ENCODE results near the gene APCS. TPM values are rescaled to one million over a fixed set of nuclear protein-coding genes. Genes with fewer than 3 reads are reported as not detected.

Gene APCS
- total RNA-seq, 1 donor from 2014 or later, result not detected

DNA sequence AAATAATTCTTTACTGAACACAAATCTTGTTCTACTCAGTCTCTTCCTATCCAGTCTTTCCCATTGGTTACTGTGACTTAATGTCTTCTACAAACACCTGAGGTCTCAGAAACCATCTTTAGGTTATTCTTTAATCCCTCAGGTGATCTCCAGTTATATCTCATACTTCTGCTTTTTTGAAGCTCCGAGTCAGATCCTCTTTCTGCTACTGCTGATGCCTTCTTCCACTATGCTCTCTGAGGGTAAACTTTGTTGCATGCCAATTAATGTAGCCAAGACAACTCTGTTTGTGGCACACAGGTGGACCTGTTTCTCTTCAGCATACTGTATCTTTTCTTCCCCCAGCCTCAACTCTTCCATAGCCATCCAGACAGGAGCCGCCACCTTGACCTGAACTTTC, 3.1 kb upstream of the APCS start:
- H3K4me1 ChIP-seq, result no peaks in the 10 kb centered on the region
- H3K27ac ChIP-seq, result no peak overlapping the region
- H3K9me3 ChIP-seq, result no peaks in the 10 kb centered on the region
- no peaks in the 10 kb centered on the region for H3K27me3 ChIP-seq
- H3K36me3 ChIP-seq, result no peaks in the 10 kb centered on the region
- no peak overlapping the region for H3K4me3 ChIP-seq
- TF ChIP-seq, protein P1, sequence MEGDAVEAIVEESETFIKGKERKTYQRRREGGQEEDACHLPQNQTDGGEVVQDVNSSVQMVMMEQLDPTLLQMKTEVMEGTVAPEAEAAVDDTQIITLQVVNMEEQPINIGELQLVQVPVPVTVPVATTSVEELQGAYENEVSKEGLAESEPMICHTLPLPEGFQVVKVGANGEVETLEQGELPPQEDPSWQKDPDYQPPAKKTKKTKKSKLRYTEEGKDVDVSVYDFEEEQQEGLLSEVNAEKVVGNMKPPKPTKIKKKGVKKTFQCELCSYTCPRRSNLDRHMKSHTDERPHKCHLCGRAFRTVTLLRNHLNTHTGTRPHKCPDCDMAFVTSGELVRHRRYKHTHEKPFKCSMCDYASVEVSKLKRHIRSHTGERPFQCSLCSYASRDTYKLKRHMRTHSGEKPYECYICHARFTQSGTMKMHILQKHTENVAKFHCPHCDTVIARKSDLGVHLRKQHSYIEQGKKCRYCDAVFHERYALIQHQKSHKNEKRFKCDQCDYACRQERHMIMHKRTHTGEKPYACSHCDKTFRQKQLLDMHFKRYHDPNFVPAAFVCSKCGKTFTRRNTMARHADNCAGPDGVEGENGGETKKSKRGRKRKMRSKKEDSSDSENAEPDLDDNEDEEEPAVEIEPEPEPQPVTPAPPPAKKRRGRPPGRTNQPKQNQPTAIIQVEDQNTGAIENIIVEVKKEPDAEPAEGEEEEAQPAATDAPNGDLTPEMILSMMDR (IDR thresholded peaks at IDR 0.05), result no peak
- DNase-seq (ENCODE audit: low spot score in 2 of 2), result no peak
- intact Hi-C loops (cut with DNase I), result no loop called here

DNA sequence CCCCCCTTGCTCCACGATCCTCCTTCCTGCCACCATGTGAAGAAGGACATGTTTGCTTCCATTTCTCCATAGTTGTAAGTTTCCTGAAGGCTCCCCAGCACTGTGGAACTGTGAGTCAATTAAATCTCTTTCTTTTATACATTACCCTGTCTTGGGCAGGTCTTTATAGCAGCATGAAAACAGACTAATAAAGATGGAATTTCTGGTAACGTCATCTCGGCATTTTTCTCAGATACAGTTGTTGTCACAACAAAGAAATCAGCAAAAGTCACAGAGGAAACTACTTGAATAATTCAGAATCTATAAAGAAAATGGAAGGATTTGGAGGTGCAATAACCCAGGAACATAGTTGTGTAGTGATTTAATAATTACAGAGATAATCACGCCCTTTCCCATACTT, 4.4 kb downstream of the APCS start:
- no peak overlapping the region for H3K4me3 ChIP-seq
- intact Hi-C loops (cut with DNase I), result no loop called here
- no peaks in the 10 kb centered on the region for H3K27me3 ChIP-seq
- no peak overlapping the region for H3K27ac ChIP-seq
- H3K9me3 ChIP-seq, result no peaks in the 10 kb centered on the region
- TF ChIP-seq, protein P1 (IDR thresholded peaks at IDR 0.05), result no peak
- no peak for DNase-seq (ENCODE audit: low spot score in 2 of 2)
- H3K4me1 ChIP-seq, result no peaks in the 10 kb centered on the region
- no peaks in the 10 kb centered on the region for H3K36me3 ChIP-seq

DNA sequence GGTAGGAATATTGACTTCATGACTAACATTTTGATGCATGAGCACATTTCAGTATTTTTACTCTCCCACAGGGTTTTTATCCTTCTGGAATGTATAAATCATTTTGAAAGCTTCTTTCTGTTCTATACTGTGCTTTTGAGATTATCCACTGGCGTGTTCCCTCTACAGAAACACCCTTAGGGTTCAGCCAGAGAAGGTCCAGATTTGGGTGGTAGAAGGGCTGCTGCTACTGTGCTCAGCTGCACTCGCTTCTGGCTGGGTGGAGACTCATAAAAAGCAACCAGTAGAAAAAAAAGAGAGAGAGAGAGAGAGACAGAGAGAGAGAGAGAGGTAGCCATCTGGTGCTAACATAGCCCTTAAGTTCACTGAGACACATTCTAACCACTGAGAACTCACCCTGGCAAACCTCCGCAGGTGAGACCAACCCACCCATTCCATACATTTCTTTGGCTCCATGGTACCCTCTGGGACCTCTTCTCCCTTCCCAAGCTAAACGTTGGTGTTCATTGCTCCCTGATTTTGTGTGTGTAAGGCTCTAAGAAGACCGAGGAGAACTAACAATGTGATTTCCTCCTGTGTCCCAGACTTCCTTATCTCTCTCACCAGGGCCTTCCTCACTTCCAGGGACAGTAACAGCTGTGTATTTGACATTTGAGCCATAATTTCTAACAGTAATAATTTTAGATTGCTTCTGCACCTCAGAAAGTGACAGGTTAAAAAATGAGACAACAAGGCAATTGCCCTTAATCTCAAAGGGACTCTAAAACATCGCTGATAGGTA, 7.2 kb downstream of the APCS start:
- Histone ChIP-seq H3K4me1 (no peaks in the 10 kb centered on the region), H3K27ac (no peak overlapping the region), H3K27me3 (no peaks in the 10 kb centered on the region), H3K36me3 (no peaks in the 10 kb centered on the region), H3K9me3 (no peaks in the 10 kb centered on the region), H3K4me3 (no peak overlapping the region)
- intact Hi-C loops (cut with DNase I), result no loop called here
- no peak for DNase-seq (ENCODE audit: low spot score in 2 of 2)
- TF ChIP-seq, protein P1 (IDR thresholded peaks at IDR 0.05), result no peak

DNA sequence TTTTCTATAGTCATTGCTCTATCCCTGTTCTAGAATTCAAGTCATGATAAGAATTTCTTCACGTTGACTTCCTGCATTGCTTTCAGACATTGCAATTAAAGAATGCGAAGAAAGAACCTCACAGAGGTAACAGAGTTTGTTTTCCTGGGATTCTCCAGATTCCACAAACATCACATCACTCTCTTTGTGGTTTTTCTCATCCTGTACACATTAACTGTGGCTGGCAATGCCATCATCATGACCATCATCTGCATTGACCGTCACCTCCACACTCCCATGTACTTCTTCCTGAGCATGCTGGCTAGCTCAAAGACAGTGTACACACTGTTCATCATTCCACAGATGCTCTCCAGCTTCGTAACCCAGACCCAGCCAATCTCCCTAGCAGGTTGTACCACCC, 10.6 kb downstream of the APCS start:
- no peak overlapping the region for H3K27ac ChIP-seq
- DNase-seq (ENCODE audit: low spot score in 2 of 2), result no peak
- no peak overlapping the region for H3K4me3 ChIP-seq
- H3K27me3 ChIP-seq, result no peaks in the 10 kb centered on the region
- H3K4me1 ChIP-seq, result no peaks in the 10 kb centered on the region
- H3K9me3 ChIP-seq, result no peaks in the 10 kb centered on the region
- intact Hi-C loops (cut with DNase I), result no loop called here
- no peaks in the 10 kb centered on the region for H3K36me3 ChIP-seq
- TF ChIP-seq, protein P1 (IDR thresholded peaks at IDR 0.05), result no peak

DNA sequence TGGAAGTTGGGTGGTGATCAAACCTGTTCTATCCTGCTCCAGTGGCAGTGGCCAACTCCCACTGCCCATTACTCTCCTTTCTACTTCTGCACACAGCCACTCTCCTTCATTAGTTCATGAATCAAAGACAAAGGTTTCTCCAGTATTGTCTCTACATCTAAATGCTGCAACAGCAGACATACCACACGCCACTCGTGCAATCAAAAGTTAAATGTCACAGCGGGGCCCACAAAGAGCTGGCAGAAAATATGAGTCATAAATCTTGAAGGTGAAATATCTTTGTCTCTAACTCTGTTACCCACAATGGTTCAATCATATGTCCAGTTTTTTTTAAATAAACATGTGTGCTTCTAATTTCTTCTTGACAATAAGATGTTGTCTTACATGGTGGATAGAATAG, 13.3 kb downstream of the APCS start:
- intact Hi-C loops (cut with DNase I), result no loop called here

More for the DNA sequence above, 13.3 kb downstream of the APCS start:
- Histone ChIP-seq H3K36me3 (no peaks in the 10 kb centered on the region), H3K27me3 (no peaks in the 10 kb centered on the region), H3K27ac (no peak overlapping the region), H3K4me3 (no peak overlapping the region), H3K4me1 (no peaks in the 10 kb centered on the region), H3K9me3 (no peaks in the 10 kb centered on the region)
- no peak for DNase-seq (ENCODE audit: low spot score in 2 of 2)
- TF ChIP-seq, protein P1 (IDR thresholded peaks at IDR 0.05), result no peak

Measured in ascending aorta (tissue), 2 donors.